T-helper 2 cell (primary cell): Measurements from ENCODE around the gene AHCYL2.
A peak's percentile ranks its signal among the peaks of the same experiment; 100 is the strongest.
"Not testable (repeated sequence)": the region's sequence is repeated elsewhere in the genome, so short reads cannot be mapped to it uniquely, and the experiment has no call there.

Source experiments
- DNase-seq, 5 experiments: peaks; one replicate each; pipeline versions ENCODE4 v3.0.0 to v3.0.0-alpha.2; 2012 to 2022

Gene AHCYL2

DNA sequence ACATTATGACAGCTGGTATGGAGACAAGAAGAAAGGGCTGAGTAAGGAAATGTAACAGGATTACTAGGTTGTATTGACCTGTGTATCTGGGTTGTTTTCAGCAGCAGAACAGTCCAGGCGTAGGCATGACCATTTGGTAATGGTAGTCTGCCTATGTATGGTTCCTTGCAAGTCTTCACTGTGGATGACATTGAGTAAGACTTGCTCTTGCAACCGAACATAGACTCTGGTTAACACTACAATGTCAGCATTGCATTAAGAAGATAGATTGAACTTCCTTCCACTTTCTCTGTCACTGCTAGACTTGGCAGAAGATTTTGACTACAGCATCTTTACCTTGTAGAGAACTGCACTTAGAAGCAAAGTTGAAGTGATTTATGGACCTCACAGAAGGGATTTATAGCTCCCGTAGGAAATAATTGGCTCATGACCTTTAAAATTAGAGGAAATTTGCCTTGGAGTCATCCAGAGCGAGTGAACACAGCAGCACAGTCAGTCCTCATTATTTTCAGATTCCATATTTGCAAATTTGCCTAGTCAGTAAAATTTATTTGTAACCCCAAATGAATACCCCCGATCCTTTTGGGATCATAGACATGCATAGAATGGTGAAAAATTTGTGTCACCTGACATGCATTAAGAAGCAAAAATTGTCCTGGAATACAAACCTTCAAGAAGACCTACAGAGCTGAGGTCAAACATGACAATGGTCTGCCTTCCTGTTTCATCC lies 129.8 kb downstream of the AHCYL2 start:
- no peak for DNase-seq

- no peak for DNase-seq
Measured at GRCh38 chr7:129356176-129356575, 131.3 kb downstream of the AHCYL2 start.

GRCh38 chr7:129359176-129359575 lies 134.3 kb downstream of the AHCYL2 start:
- DNase-seq = no peak

- no peak for DNase-seq
Measured at GRCh38 chr7:129359638-129360037, 134.8 kb downstream of the AHCYL2 start.

DNA sequence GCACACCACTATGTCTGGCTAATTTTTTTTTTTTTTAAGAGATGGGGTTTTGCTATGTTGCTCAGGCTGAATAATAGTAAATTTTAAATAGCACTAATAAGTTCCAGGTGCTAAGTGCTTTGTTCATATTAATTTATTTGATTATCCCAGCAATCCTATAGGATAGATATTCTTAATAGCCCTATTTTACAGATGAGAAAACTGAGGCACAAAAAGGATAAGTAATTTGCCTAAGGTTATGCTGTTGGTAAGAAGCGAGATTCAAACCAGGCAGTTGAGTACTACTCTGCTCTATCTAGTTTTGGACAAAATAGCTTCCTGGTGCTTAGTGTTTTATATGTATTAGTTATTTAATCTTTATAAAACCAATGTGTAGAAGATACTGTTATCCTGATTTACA lies 136.9 kb downstream of the AHCYL2 start:
- DNase-seq = no peak

GRCh38 chr7:129362496-129362895 lies 137.7 kb downstream of the AHCYL2 start:
- no peak for DNase-seq

DNA sequence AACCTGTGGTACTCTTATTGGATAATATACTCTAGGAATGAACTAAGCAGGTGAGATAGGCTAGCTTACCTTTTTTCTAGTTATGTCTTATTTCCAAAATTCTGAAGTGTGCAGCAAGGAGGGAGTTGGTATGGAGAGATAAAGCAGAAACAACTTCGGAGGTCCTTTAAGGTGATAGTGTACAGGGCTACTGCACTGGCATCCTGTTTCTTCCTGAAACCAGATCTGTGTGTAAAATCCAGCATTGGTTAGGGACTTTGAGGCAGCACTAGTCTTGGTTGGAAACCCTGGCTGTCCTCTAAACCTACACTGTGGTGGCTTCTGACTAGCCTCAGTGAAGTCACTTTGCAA lies 142.5 kb downstream of the AHCYL2 start:
- no peak for DNase-seq

GRCh38 chr7:129367700-129368388 lies 143.0 kb downstream of the AHCYL2 start:
- DNase-seq = peak; percentile 41 to 85 (median 61)

DNA sequence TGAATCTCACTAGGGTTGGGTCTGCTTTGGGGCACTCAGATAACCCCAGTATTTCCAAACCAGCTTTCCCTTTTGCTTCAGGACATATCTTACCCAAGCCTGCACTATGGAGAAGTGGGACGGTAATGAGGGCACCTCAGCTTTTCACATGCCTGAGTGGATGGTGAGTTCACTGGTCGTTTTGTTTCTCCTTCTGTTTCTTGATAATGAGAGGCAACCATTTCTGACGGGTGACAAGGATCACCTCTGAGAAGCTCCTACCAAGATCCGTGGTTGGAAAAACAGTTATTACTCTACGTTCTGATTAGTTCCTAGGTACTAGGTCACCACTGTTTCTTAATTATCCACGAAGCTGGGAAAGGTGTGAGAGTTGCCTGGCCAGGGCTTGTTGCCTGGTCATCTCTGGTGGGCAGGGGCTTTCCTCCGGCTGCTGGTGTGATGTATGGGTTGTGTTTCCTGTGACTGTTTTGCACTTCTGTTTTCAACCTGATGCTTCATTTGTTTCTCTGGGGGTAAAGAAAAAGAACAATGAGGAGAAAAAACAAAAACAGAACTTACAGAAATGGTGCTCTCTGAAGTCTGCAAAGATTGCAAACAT lies 143.7 kb downstream of the AHCYL2 start:
- DNase-seq = peak in 1 of 5 experiments; percentile 60

DNA sequence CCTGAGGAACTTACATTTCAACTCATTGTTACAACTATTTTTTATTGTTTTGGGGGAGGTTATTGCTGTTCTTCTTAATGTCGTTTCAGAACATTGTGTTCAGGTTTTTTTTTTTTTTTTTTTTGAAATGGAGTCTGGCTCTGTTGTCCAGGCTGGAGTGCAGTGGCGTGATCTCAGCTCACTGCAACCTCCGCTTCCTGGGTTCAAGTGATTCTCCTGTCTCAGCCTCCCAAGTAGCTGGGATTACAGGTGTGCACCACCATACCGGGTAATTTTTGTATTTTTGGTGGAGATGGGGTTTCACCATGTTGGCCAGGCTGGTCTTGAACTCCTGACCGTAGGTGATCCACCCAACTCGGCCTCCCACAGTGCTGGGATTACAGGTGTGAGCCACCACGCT lies 144.6 kb downstream of the AHCYL2 start:
- DNase-seq = not testable (repeated sequence)

- DNase-seq = no peak
Measured at GRCh38 chr7:129370812-129371211, 146.0 kb downstream of the AHCYL2 start.

DNA sequence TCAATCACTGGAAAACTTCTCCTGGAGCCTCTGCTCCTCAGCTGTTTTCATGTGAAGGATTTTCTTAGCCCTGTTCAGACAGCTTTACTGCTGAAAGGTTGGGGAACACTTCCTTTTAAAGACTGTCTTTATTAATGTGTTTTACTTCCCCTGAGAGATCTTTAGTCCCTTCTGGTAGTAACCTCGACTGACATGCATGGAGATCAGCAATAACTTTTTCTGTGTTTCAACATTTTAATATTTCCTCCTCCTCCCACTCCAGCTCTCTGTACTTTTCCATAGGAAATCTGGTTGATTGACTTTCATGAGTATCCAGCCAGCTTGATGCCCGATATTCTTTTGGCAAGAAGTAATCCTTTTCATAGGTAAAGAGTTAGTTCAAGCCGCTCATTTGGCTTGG lies 146.7 kb downstream of the AHCYL2 start:
- no peak for DNase-seq

- DNase-seq = no peak
Measured at GRCh38 chr7:129373651-129374428, 149.0 kb downstream of the AHCYL2 start.

GRCh38 chr7:129375141-129375938 lies 150.5 kb downstream of the AHCYL2 start:
- DNase-seq = no peak

GRCh38 chr7:129376076-129376777 lies 151.4 kb downstream of the AHCYL2 start:
- DNase-seq = peak in 2 of 5 experiments; percentile 15 to 81

DNA sequence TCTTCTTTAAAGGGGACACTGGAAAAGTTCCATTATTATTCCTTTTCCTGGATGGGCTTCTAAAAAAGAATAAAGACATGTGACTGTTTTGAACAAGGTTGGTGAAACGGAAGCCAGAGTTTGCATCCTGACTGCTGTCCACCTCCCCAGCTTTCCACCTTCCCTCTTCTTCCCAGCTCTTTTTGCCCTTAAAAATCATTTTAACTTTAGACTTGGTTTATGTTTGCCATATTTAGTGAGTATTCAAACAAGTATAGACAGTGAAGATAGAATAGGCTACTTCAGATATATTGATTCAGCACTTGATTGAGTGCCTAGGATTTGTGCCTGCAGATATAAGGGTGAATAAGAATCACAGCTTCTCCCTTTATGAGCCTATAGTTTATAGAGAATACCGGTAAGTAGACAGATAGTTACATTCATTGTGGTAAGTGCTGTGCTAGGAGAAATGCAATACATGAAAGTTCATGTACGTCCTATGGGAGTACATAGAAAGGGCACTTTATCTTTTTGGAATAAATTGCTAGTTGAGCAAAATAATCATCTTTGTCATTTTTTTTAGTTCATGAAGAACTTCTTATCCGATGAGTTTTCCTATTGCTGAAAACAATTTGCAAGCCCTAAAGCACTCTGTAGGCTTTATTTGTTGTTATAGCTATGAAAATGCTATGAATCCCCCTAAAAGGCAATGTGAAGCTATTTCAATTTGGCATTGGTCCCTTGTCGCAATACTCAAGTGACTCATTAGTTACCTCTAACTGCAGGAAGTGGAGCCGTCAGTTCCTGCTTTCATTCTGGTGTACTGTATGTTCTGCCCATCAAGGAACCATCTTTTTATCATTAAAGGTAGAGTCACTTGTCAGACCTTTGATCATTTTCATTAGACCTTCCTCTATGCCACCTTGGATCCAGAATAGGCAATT lies 152.2 kb downstream of the AHCYL2 start:
- DNase-seq = peak in 1 of 5 experiments; percentile 88

DNA sequence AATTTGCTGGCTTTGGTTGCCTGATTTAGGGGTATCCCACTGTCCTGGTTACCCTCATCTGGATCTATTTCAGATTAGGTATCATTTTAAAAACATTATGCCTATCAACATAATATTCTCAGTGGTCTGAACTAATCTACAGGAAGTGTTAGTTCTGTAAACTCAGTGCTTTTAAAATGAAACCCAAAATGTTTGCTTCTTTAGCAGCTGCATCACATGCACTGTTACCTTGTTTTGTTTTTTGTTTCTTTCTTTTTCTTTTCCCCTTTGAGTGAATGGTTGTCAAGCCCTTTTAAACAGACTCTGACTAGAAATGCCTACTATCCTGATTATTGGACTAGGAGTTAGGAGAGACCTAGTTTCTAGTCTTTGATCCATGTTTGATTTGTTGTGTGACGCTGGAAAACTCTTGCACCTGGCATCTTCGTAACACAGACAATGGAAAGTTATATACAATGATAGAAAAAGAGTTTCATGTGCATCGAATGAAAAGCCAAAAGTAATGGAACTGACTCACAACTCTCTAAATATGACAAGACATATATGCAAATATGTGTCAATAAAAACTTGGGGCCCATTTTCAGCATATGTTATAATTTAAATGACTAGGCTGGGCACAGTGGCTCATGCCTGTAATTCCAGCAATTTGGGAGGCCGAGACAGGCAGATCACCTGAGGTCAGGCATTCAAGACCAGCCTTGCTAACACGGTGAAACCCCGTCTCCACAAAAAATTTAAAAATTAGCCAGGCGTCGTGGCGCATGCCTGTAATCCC lies 157.1 kb downstream of the AHCYL2 start:
- no peak for DNase-seq

DNA sequence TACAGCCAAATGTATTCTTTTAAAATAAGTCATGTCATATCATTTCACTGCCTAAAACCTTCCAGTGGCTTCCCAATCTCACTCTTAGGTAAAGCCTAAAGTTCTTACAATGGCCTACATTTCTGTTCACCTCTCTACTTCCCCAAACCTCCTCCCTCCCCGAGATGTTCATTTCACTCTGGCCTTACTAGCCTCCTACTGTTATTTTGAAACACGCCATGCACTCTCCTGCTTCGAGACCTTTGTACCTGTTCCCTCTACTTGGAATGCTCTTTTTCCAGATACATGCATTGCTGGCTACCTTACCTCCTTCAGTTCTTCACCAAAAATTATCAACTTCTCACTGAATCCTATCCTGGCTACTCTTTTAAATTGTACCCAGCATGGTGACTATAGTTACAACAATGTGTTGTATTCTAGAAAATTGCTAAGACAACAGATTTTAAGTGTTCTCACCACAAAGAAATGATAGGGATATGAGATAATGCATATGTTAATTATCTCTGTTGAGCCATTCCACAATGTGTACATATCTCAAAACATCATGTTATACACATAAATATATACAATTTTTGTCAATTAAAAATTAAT lies 158.8 kb downstream of the AHCYL2 start:
- no peak for DNase-seq

- DNase-seq = no peak
Measured at GRCh38 chr7:129385116-129385515, 160.3 kb downstream of the AHCYL2 start.
